Esophagus muscularis mucosa (tissue), 3 donors: ENCODE results near the gene SOWAHA.

ENCODE experiments used
- POLR2A ChIP-seq: fragments of 450-650 bp; IDR thresholded peaks from one replicate; pipeline ENCODE4 v1.6.1; 2017; ENCODE audit warnings: antibody characterized with exemption, moderate library complexity, mild to moderate bottlenecking, low read depth
- POLR2AphosphoS5 ChIP-seq, 2 donors: sonication (generic); formaldehyde crosslinking; IDR thresholded peaks; one replicate each; pipeline ENCODE4 v1.6.1; 2017; ENCODE audit warnings: antibody characterized with exemption in 2 of 2
- TF ChIP-seq, protein P1 (sequence below), 3 experiments: fragments of 200-600 bp in 2 of 3; fragments of 450-650 bp in 1 of 3; sonication (generic) in 2 of 3; IDR thresholded peaks; one replicate each; pipeline ENCODE4 v1.5.1; 2017 to 2019; ENCODE audit warnings: antibody characterized with exemption in 3 of 3, mild to moderate bottlenecking in 2 of 3, moderate library complexity in 1 of 3

DNA sequence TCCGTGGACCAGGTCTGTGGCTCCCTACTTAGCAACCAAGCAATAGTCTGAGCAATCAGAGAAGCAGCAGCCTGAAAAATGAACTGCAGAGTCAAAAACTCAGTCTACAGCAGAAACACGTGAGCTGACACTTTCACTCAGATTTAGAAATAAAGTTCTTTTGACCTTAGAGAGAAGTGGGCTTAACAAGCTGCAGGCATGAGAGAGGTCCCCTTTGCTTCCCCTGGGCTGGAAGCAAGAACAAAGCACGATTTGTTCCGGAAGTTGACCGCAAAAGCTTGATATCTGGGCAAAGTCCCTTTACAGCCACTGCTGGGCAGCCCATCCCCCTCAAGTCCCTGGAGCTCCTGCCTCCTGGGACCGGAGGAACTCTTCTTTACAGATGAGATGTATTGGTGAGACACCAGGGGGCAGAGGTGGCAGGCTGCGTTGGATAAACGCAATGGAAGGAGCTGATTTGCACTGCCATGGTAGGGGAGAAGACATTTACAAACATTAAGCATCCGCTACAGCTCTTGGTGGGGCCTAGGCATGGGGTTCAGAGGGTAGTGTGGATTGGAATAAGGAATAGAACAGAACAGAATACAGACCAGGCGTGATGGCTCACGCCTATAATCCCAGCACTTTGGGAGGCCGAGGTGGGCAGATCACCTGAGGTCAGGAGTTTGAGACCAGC, 5.8 kb upstream of the SOWAHA start:
- TF ChIP-seq, protein P1, sequence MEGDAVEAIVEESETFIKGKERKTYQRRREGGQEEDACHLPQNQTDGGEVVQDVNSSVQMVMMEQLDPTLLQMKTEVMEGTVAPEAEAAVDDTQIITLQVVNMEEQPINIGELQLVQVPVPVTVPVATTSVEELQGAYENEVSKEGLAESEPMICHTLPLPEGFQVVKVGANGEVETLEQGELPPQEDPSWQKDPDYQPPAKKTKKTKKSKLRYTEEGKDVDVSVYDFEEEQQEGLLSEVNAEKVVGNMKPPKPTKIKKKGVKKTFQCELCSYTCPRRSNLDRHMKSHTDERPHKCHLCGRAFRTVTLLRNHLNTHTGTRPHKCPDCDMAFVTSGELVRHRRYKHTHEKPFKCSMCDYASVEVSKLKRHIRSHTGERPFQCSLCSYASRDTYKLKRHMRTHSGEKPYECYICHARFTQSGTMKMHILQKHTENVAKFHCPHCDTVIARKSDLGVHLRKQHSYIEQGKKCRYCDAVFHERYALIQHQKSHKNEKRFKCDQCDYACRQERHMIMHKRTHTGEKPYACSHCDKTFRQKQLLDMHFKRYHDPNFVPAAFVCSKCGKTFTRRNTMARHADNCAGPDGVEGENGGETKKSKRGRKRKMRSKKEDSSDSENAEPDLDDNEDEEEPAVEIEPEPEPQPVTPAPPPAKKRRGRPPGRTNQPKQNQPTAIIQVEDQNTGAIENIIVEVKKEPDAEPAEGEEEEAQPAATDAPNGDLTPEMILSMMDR (IDR thresholded peaks at IDR 0.05), result no peak
- no peak for TF ChIP-seq POLR2A
- TF ChIP-seq POLR2AphosphoS5 (IDR thresholded peaks at IDR 0.05), result no peak
